Endothelial cell of umbilical vein (primary cell): ENCODE data around the gene CHST11. TPM values are rescaled to one million over a fixed set of nuclear protein-coding genes. Genes with fewer than 3 reads are reported as not detected.

Source experiments
- BruUV-seq: library from RNA; stranded (reverse); fragments of 400-500 nt; replicated peaks from 2 replicates; lab custom pipeline; 2021; lab: Mats Ljungman, UMichigan
- CTCF ChIA-PET: fragments of 300-600, 350-600 bp; sonication (Branson Sonifier 250); formaldehyde crosslinking; loops from one replicate; lab custom pipeline; 2021; ENCODE audit warnings: antibody characterized with exemption, inconsistent platforms; lab: Charles Lee
- POLR2A ChIA-PET: fragments of 300-600, 350-600 bp; sonication (Branson Sonifier 250); formaldehyde crosslinking; loops from one replicate; lab custom pipeline; 2021; ENCODE audit warnings: antibody characterized with exemption, inconsistent platforms; lab: Charles Lee
- DNase-seq: peaks from one replicate; pipeline ENCODE4 v3.0.0-alpha.2; 2011; ENCODE audit warnings: low read depth, low spot score
- FAIRE-seq: peaks from 2 replicates; lab custom pipeline; 2011; peaks lifted over from hg19 to GRCh38; lab: Jason Lieb, UNC
- H2AFZ ChIP-seq: 2 replicates; pipeline ENCODE4 v1.6.0; 2012; ENCODE audit warnings: low read depth, low read length, control low read depth, inconsistent platforms
- H3K27ac ChIP-seq: 2 replicates; pipeline ENCODE4 v1.5.1; 2011; ENCODE audit warnings: low read depth, mild to moderate bottlenecking, control low read depth, low read length, moderate library complexity; ENCODE audit not compliant: insufficient read depth
- H3K27me3 ChIP-seq, 2 experiments: 2 replicates each; pipeline versions ENCODE4 v1.6.0 to v1.6.1; 2011; ENCODE audit warnings: low read length in 2 of 2, mixed read lengths in 1 of 2; ENCODE audit not compliant: control insufficient read depth in 2 of 2, insufficient read depth in 2 of 2
- H3K36me3 ChIP-seq, 2 experiments: 2 replicates in 1 of 2; 3 replicates in 1 of 2; pipeline ENCODE4 v1.5.1; 2011; ENCODE audit warnings: low read length in 2 of 2, mild to moderate bottlenecking in 1 of 2, moderate library complexity in 1 of 2; ENCODE audit not compliant: control insufficient read depth in 2 of 2, insufficient read depth in 2 of 2; ENCODE audit errors: extremely low read depth in 1 of 2
- H3K4me1 ChIP-seq: 3 replicates; pipeline ENCODE4 v1.5.1; 2011; ENCODE audit warnings: mild to moderate bottlenecking, low read length; ENCODE audit not compliant: control insufficient read depth, insufficient read depth; ENCODE audit errors: extremely low read depth
- H3K4me2 ChIP-seq: 2 replicates; pipeline ENCODE4 v1.6.1; 2011; ENCODE audit warnings: low read length, control low read depth, mixed read lengths; ENCODE audit not compliant: insufficient read depth
- H3K4me3 ChIP-seq, 3 experiments: fragments of 200-600 bp in 1 of 3; sonication (generic), shearing (Covaris generic) in 1 of 3; replicated peaks in 1 of 3; 2 replicates each; pipeline ENCODE4 v1.5.1; 2011 to 2016; ENCODE audit warnings: control low read depth in 3 of 3, low read length in 3 of 3, mild to moderate bottlenecking in 2 of 3, inconsistent platforms in 1 of 3, low read depth in 1 of 3, moderate library complexity in 1 of 3; ENCODE audit not compliant: insufficient read depth in 1 of 3
- H3K79me2 ChIP-seq: 2 replicates; pipeline ENCODE4 v1.6.0; 2012; ENCODE audit warnings: low read length, inconsistent platforms; ENCODE audit not compliant: control insufficient read depth, insufficient read depth
- H3K9ac ChIP-seq: replicated peaks from 2 replicates; pipeline ENCODE3; 2011; ENCODE audit warnings: low read length, control low read depth; ENCODE audit not compliant: insufficient read depth; ENCODE audit errors: extremely low read depth
- H3K9me1 ChIP-seq: replicated peaks from 3 replicates; pipeline ENCODE4 v1.6.0; 2011; ENCODE audit warnings: mild to moderate bottlenecking, low read length; ENCODE audit not compliant: control insufficient read depth, insufficient read depth; ENCODE audit errors: extremely low read depth
- H3K9me3 ChIP-seq: replicated peaks from 2 replicates; pipeline ENCODE4 v1.5.1; 2012; ENCODE audit warnings: low read length, inconsistent platforms; ENCODE audit not compliant: control insufficient read depth, insufficient read depth
- H4K20me1 ChIP-seq: replicated peaks from 2 replicates; pipeline ENCODE3; 2011; ENCODE audit warnings: mild to moderate bottlenecking, low read length; ENCODE audit not compliant: control insufficient read depth, insufficient read depth; ENCODE audit errors: extremely low read depth
- CTCF ChIP-seq, 2 donors: IDR thresholded peaks; 1 replicate in 1 of 2; 2 replicates in 1 of 2; pipeline ENCODE4 v1.5.1; 2011; ENCODE audit warnings: low read length in 2 of 2, mild to moderate bottlenecking in 2 of 2, moderate library complexity in 2 of 2, control low read depth in 1 of 2, inconsistent platforms in 1 of 2, low read depth in 1 of 2; ENCODE audit not compliant: insufficient read depth in 1 of 2; ENCODE audit errors: extremely low read depth in 1 of 2
- EZH2 ChIP-seq: IDR thresholded peaks from 2 replicates; pipeline ENCODE4 v1.6.1; 2012; ENCODE audit warnings: borderline replicate concordance, low read depth, mild to moderate bottlenecking, moderate library complexity, low read length, inconsistent platforms; ENCODE audit not compliant: severe bottlenecking
- FOS ChIP-seq: IDR thresholded peaks from 2 replicates; pipeline ENCODE4 v1.6.1; 2011; ENCODE audit warnings: mild to moderate bottlenecking, low read length, moderate library complexity, borderline replicate concordance; ENCODE audit not compliant: insufficient read depth
- GATA2 ChIP-seq: IDR thresholded peaks from 2 replicates; pipeline ENCODE4 v1.7.0; 2011; ENCODE audit warnings: low read depth, mild to moderate bottlenecking, moderate library complexity, mixed read lengths, low read length; ENCODE audit not compliant: insufficient read length, insufficient read depth
- MYC ChIP-seq: IDR thresholded peaks from one replicate; pipeline ENCODE4 v1.6.1; 2011; ENCODE audit warnings: mild to moderate bottlenecking, low read depth, low read length
- POLR2A ChIP-seq: IDR thresholded peaks from 2 replicates; pipeline ENCODE4 v1.6.1; 2012; ENCODE audit warnings: low read depth, mild to moderate bottlenecking, control low read depth, low read length
- POLR2AphosphoS5 ChIP-seq: IDR thresholded peaks from 2 replicates; pipeline ENCODE4 v1.6.1; 2012; ENCODE audit warnings: low read depth, mild to moderate bottlenecking, control low read depth, low read length, moderate library complexity; ENCODE audit not compliant: insufficient read depth
- dilution Hi-C: fragments of 300-500 bp; cut with MboI; formaldehyde crosslinking; loops from one replicate; pipeline ENCODE4 v1.15.0; 2019; ENCODE audit warnings: low sequenced_read_pairs; ENCODE audit not compliant: extremely low pct_ligation_motif_present
- intact Hi-C: fragments of 100-400 bp; cut with micrococcal nuclease; formaldehyde crosslinking; loops from one replicate; pipeline ENCODE4 v1.10.0; 2022
- polyA plus RNA-seq, 4 experiments: library from polyadenylated mRNA; depleted of rRNA in 3 of 4; stranded (reverse) in 3 of 4; unstranded in 1 of 4; fragments of >200 nt; gene quantifications; 2 replicates each; pipeline versions ENCODE4 v1.2.1 to v1.2.3, GENCODE V29; 2011 to 2012; ENCODE audit warnings: missing spikeins in 1 of 4
- total RNA-seq: library from RNA; stranded (reverse); gene quantifications from 2 replicates; pipeline ENCODE4 v1.2.3, GENCODE V29; 2021

The CHST11 gene
- total and polyA plus RNA-seq, 2 donors (not counting 3 experiments of a cell fraction or from before 2014, with no cell fraction given): 19.7 to 20.9 TPM

- intact Hi-C loops: no loop called here
- no peak overlapping the region for H2AFZ ChIP-seq
Measured at GRCh38 chr12:104494793-104495158, 38.0 kb downstream of the CHST11 start.

More at GRCh38 chr12:104494793-104495158, 38.0 kb downstream of the CHST11 start:
- no peak overlapping the region for H3K4me2 ChIP-seq
- H3K27ac ChIP-seq: no peak overlapping the region
- dilution Hi-C loops: no loop called here
- DNase-seq (no peak), FAIRE-seq (no peak)
- no peaks in the 10 kb centered on the region for H3K27me3 ChIP-seq
- no peaks in the 10 kb centered on the region for H3K4me1 ChIP-seq
- H3K4me3 ChIP-seq: no peak overlapping the region
- peaks cover 17% of the 10 kb centered on the region for H3K79me2 ChIP-seq
- TF ChIP-seq POLR2A (no peak), GATA2 (no peak), POLR2AphosphoS5 (no peak), EZH2 (no peak), FOS (no peak), MYC (no peak), CTCF (IDR thresholded peaks at IDR 0.05; ENCODE audit: extremely low read depth in 1 of 2, insufficient read depth in 1 of 2, low read depth in 1 of 2, low read length in 2 of 2) (no peak)
- POLR2A ChIA-PET: no interaction called here
- no TSS peak for BruUV-seq
- H3K9me3 ChIP-seq: no peaks in the 10 kb centered on the region
- CTCF ChIA-PET: no interaction called here
- H3K36me3 ChIP-seq: no peaks in the 10 kb centered on the region
- H3K9ac ChIP-seq: no peak overlapping the region
- H3K9me1 ChIP-seq: no peaks in the 10 kb centered on the region
- H4K20me1 ChIP-seq: peaks cover 2% of the 10 kb centered on the region
